22Rv1 (cell line): ENCODE results near the gene SLC26A6.
A peak's percentile ranks its signal among the peaks of the same experiment; 100 is the strongest.

ENCODE experiments used
- H3K27ac ChIP-seq: fragments of 450-650 bp; 2 replicates; pipeline ENCODE4 v1.5.1; 2017
- ZFX ChIP-seq: fragments of 450-650 bp; IDR thresholded peaks from 2 replicates; pipeline ENCODE4 v1.6.1; 2017; ENCODE audit warnings: antibody characterized with exemption, borderline replicate concordance
- TF ChIP-seq, protein P1 (sequence below): fragments of 450-650 bp; IDR thresholded peaks from 2 replicates; pipeline ENCODE4 v1.5.1; 2017; ENCODE audit warnings: mild to moderate bottlenecking

The SLC26A6 gene

DNA sequence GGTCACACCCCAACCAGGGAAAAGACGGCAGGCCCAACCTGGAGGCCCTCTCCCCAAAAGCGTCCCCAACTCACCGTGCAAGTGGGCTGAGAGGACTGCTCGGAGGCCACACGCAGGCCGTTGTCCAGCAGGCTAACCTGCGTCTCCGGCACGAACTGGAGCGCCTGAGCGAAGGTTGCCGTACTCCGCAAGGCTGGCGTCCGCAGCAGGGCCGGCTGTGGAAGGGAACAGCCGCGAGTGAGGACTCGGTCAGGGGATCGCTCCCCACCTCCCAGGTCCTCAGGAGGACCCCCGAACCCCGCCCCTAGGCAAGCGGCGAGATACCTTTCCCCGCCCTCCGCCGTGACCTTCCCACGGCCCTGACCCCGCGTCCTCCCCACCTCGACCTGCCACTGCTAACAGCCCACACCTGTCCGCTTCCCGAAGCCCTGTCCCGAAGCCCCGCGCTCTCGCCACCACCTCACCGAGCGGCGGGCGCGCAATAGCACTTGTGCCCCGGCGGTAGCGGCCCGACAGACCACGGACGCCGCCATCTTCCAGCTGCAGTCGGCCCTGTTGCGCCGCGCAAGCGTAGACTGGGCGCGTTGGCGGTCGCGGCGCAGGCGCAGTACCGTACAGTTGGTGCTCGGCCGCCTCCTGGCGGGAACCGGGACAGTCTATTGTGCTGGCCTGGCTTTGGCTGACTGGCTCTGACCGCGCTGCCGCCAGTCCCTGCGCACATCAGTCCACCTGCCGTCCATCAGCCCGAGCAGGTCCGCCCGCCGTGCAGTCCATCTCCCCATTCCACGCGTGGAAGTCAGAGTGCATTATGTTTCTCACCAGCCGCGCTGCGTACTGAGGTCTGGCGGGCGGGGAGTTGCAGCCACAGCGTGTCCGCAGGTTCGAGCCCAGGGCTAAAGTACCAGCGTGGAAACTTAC, 25.9 kb downstream of the SLC26A6 start, which contains the start of gene UQCRC1:
Gene UQCRC1 (minus strand): TSS at position 559 of the 918 bp plus-strand sequence. CDS start 26 bp downstream, at position 533.
- peak within 1 kb of the TSS; percentile 94 for H3K27ac ChIP-seq
- no peak for TF ChIP-seq ZFX
- TF ChIP-seq, protein P1, sequence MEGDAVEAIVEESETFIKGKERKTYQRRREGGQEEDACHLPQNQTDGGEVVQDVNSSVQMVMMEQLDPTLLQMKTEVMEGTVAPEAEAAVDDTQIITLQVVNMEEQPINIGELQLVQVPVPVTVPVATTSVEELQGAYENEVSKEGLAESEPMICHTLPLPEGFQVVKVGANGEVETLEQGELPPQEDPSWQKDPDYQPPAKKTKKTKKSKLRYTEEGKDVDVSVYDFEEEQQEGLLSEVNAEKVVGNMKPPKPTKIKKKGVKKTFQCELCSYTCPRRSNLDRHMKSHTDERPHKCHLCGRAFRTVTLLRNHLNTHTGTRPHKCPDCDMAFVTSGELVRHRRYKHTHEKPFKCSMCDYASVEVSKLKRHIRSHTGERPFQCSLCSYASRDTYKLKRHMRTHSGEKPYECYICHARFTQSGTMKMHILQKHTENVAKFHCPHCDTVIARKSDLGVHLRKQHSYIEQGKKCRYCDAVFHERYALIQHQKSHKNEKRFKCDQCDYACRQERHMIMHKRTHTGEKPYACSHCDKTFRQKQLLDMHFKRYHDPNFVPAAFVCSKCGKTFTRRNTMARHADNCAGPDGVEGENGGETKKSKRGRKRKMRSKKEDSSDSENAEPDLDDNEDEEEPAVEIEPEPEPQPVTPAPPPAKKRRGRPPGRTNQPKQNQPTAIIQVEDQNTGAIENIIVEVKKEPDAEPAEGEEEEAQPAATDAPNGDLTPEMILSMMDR: peak; percentile 78

DNA sequence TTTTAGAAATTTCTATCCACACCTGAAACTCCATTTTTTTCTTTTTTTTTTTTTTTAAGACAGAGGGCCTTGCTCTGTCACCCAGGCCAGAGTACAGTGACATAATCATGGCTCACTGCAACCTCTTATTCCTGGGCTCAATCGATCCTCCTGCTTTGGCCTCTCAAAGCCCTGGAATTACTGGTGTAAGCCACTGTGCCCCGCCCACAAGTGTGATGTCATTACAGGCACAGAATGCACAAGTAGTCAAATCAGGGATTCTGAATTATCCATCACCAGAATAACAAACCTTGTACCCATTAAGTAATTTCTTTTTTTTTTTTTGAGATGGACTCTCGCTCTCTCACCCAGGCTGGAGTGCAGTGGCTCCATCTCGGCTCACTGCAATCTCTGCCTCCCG, 27.7 kb downstream of the SLC26A6 start:
- TF ChIP-seq ZFX: no peak
- TF ChIP-seq, protein P1: no peak
- 0 out of 2 replicates have a peak overlapping the region, but pooled peaks have one; percentile 94 for H3K27ac ChIP-seq

DNA sequence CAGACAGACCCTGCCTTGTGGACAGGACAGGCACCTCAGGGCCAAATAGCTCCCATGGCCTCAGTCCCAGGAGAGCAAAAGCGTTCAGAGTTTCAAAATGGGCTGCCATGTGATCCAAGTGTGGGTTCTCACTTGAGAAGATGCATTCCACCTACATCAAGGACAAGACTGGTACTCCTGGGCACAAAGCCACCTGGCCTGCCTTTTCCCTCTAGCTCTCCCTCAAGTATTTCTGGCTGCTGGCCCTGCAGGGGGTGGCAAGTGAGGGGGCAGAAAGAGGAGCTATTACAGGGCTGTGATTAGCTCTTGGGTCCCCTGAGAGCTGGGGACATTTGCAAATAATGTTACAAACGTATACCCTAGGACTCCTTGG, 33.7 kb downstream of the SLC26A6 start:
- TF ChIP-seq ZFX: no peak
- TF ChIP-seq, protein P1: no peak

DNA sequence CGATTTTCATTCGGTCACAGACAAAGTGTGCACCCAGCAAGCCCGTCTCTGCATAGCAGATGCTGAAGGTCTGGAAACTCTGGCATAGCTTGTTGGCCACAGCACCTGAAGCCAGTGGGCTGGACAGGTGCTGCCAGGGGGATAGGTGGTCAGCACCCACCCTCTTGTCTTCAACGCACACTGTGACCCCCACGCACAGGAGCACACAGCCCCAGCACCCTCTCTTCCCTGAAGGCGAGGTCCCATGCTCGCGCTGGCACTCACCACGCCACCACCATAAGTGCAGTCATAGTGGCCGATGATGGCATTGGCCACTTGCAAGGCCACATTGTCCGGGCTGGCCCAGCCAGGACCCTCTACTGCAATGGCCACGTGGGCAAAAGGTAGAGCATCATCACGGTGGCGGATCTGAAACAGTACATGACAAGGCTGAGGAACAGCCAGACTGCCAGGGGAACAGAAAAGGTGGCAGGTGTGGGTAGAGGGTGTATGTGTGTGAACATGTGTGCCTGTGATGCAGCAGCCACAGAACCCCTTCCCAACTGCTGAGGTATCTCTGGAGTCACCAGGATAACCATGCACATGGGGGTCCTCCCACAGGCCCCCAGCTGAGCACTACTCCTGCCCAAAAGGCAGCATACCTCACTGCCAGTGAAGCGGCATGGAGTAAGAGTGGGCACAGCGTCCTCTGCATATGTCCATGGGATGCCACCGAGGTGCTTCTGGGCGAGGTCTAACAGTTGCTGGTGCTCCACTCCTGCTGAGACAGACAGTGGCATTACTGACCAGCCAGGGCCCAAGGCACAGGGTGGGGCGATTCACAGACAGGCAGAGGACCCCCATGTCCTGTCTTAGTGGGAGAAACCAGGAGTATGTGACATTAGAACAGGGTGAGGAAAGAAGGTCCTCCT, 34.3 kb downstream of the SLC26A6 start:
- TF ChIP-seq ZFX: no peak
- TF ChIP-seq, protein P1: no peak
- H3K27ac ChIP-seq: no peak overlapping the region

More for the DNA sequence above, 33.7 kb downstream of the SLC26A6 start:
- no peak overlapping the region for H3K27ac ChIP-seq

DNA sequence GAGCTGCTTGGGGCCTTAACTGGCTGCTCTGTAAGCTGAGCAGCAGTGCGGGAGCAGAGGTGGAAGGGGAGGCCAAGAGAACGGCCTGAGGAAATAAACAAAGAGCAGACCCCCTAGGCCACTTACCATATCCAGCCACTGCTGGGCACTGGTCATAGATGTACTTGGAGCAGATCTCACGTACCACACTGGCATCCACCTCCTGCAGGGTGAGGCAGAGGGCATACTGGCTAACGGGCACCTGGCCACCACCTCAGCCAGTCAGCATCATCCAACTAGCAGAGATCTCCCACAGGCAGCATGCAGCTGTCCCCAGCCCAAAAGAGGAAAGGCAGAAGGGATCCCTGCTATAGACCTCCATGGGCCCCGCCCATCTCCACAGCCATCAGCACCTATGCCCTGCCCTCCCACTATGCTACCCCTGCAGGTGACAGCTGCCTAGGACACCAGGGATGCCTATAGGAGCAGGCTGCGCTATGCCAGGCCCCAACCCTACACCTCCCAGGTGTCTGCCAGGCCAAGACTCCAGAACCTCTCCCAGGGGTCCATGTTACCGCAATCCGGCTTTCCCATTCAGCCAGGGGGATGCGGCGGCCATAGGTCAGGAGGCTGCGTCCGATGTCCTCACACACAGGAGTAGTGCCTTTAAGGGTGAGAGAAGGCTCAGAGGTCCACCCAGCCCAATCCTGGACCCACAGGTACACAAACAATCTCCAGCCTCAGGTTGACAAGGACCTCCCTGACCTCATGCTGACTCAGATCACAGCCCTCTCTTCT, 35.6 kb downstream of the SLC26A6 start:
- H3K27ac ChIP-seq: peak overlapping the region; percentile 67

DNA sequence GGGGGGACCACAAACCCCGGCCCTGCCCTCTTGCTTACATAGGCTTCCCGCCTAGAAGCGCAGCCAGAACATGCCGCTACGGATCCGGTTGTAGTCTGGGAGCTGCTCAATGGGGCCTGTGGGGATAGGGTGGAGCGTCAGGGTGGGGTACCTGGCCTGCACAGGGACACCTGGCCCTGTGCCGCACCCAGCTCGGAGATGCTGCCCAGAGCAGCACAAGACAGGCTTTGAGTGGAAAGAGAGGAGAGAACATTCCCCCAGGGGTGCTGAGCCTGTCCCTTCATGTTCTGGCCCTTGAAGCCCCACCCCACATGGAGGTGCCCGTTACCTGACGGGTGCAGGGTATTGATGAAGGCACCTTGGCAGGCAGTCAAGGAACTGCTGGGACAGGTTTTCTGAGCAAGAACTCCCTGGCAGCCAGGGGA, 36.2 kb downstream of the SLC26A6 start:
- peak overlapping the region; percentile 67 for H3K27ac ChIP-seq
- TF ChIP-seq, protein P1: no peak
- no peak for TF ChIP-seq ZFX

More for the DNA sequence above, 35.6 kb downstream of the SLC26A6 start:
- TF ChIP-seq ZFX: no peak
- TF ChIP-seq, protein P1: no peak
